Left renal pelvis (tissue), 4 donors: Measurements from ENCODE around the gene CRYBG2. TPM values are rescaled to one million over a fixed set of nuclear protein-coding genes. Genes with fewer than 3 reads are reported as not detected.

Source experiments
- polyA plus RNA-seq, 4 donors: library from polyadenylated mRNA; unstranded; fragments of 120-200 nt; gene quantifications; one replicate each; pipeline ENCODE4 v1.2.1, GENCODE V29; 2013; ENCODE audit not compliant: insufficient read length in 4 of 4

The CRYBG2 gene
- polyA plus RNA-seq, 4 donors: 0.54 to 1.2 (median 0.98) TPM; not detected in 1

Other genes with a start within 250 kb of the CRYBG2 start
- gene PDIK1L, start 242.3 kb downstream of the CRYBG2 start, polyA plus RNA-seq: 10 to 100 TPM; 16.5 to 22.8 (median 19.8) TPM
- gene FAM110D, start 195.1 kb downstream of the CRYBG2 start, polyA plus RNA-seq: 1 to 10 TPM in 3 of 4 donors, under 1 TPM in 1; 0.50 to 1.2 (median 1.2) TPM
- under 1 TPM in 1 of 4 donors, not detected in 3; 0.56 TPM for gene C1orf232, start 185.2 kb downstream of the CRYBG2 start, polyA plus RNA-seq
- gene ZNF593, start 184.2 kb downstream of the CRYBG2 start, polyA plus RNA-seq: 10 to 100 TPM; 10.2 to 20.9 (median 14.4) TPM
- gene ZNF593OS, start 182.3 kb downstream of the CRYBG2 start, polyA plus RNA-seq: 1 to 10 TPM in 3 of 4 donors, under 1 TPM in 1; 0.74 to 2.0 (median 1.2) TPM
- 10 to 100 TPM in 2 of 4 donors, 1 to 10 TPM in 2; 2.1 to 20.9 (median 14.2) TPM for gene CNKSR1, start 176.6 kb downstream of the CRYBG2 start, polyA plus RNA-seq
- gene CATSPER4, start 163.5 kb downstream of the CRYBG2 start, polyA plus RNA-seq: under 1 TPM in 1 of 4 donors, not detected in 3; 0.12 TPM
- gene CEP85, start 119.9 kb downstream of the CRYBG2 start, polyA plus RNA-seq: 10 to 100 TPM; 12.8 to 20.4 (median 17.5) TPM
- gene SH3BGRL3, start 74.0 kb downstream of the CRYBG2 start, polyA plus RNA-seq: 100 to 1,000 TPM in 3 of 4 donors, 10 to 100 TPM in 1; 98.1 to 119 (median 104) TPM
- gene UBXN11, start 47.5 kb downstream of the CRYBG2 start, polyA plus RNA-seq: 10 to 100 TPM; 18.8 to 56.9 (median 33.7) TPM
- gene CD52, start 36.2 kb downstream of the CRYBG2 start, polyA plus RNA-seq: 1 to 10 TPM; 2.7 to 6.6 (median 5.2) TPM
- not detected for gene ZNF683, start 18.6 kb upstream of the CRYBG2 start, polyA plus RNA-seq
- gene LIN28A, start 56.7 kb upstream of the CRYBG2 start, polyA plus RNA-seq: under 1 TPM in 2 of 4 donors, not detected in 2; 0.06 to 0.10 TPM
- 10 to 100 TPM; 22.7 to 42.2 (median 34.0) TPM for gene DHDDS, start 78.2 kb upstream of the CRYBG2 start, polyA plus RNA-seq
- 1,000 to 10,000 TPM; 1,076 to 1,222 (median 1,158) TPM for gene HMGN2, start 118.3 kb upstream of the CRYBG2 start, polyA plus RNA-seq
- gene RPS6KA1, start 175.6 kb upstream of the CRYBG2 start, polyA plus RNA-seq: 10 to 100 TPM in 3 of 4 donors, 1 to 10 TPM in 1; 5.2 to 28.0 (median 19.0) TPM